GM10266 (cell line): ENCODE results near the gene RALGDS.

ENCODE experiments used
- DNase-seq: peaks from one replicate; pipeline ENCODE4 v3.0.0; 2012; ENCODE audit errors: extremely low spot score
- CTCF ChIP-seq: IDR thresholded peaks from 2 replicates; pipeline ENCODE4 v1.5.1; 2012; ENCODE audit warnings: mild to moderate bottlenecking, low read depth; ENCODE audit not compliant: control insufficient read depth, insufficient read depth; ENCODE audit errors: missing control alignments

Gene RALGDS

GRCh38 chr9:133166392-133166791 is 45.4 kb upstream of the RALGDS start:
- no peak for DNase-seq
- no peak for TF ChIP-seq CTCF

DNA sequence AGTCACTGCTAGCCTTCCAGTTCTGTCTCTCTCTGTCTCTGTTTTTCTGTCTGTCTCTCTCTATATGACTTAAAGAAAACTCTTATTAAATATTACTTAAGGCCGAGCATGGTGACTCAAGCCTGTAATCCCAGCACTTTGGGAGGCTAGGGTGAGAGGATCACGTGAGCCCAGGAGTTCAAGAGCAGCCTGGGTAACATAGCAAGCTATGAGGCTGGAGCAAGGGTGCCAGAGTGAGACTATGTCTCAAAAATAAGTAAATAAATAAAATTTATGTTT is 44.4 kb upstream of the RALGDS start:
- no peak for DNase-seq
- no peak for TF ChIP-seq CTCF

GRCh38 chr9:133164191-133164590 is 43.2 kb upstream of the RALGDS start:
- DNase-seq: no peak
- TF ChIP-seq CTCF: no peak

DNA sequence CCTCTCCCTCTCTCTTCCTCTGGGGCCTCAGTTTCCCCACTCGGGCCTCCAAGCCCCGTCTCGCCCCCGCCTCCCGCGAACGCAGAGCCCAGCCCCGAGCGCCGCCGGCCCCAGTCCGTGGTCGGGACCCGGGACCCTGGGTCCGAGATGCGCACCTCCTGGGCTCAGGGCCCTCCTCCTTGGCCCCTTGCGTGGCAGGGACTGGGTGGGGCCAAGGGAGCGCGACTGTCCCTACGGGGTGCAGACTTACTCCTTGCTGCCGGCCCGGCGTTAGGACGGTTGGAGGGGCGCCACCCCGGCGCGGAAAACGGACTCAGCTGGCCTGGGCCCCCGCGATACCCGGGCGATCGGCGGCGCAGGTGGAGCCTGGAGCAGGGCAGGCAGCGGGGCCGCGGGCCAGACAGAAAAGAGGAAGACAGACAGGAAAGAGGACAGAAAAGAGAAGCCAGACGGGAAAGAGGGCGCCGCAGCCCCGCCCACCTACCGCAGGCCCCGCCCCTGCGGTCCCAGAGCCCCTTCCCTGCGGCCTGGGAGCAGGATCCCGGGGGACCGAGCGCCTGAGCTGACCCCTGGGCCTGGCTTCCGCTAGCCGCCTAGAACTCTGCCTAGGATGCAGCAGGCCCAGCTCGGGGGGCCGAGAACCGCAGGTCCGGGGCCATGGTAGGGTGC is 42.6 kb upstream of the RALGDS start, which contains the start of gene GBGT1:
GBGT1 (minus strand) TSS at position 411 of the 669 bp plus-strand sequence. CDS start 1,502 bp downstream, outside the sequence.
- TF ChIP-seq CTCF: no peak
- peak; percentile 64 for DNase-seq

DNA sequence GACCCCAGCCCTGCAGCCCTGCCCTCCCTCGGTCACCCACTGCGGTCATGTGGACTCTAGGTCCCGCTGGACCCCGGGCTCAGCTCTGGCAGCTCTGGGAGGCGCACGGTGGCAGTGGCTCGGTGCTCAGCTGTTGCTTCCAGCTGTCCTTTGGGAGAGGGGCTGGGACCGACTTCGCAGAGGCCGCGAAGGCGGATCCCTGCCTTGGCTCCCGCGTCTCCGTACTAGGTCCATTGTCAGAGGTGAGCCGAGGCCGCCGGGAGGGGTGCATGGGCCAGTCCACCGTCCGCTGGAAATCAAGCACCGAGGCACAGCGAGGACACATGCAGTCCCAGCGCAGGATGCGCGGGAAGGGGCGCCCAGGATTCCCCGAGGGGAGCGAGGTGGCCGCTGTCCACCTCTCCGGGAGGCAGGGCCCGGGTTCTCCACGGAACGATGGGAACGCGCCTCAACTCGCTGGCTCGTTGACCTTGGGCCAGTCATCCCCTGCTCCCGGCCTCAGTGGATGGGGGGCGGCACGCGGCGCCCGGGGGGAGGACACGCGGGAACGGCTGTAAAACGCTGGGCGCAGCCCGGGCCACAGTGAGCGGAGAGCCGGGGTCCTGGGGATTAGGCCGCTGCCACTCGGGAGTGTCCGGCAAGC is 41.9 kb upstream of the RALGDS start:
- no peak for TF ChIP-seq CTCF
- no peak for DNase-seq

- peak; percentile 12 for DNase-seq
- no peak for TF ChIP-seq CTCF
These were observed 40.5 kb upstream of the RALGDS start for GRCh38 chr9:133161547-133161950.

GRCh38 chr9:133160742-133161546 is 39.9 kb upstream of the RALGDS start:
- peak; percentile 83 for DNase-seq
- TF ChIP-seq CTCF: peak; percentile 63
